ENCODE measurements around the gene FAM171A2. TPM values are rescaled to one million over a fixed set of nuclear protein-coding genes. Genes with fewer than 3 reads are reported as not detected.

FAM171A2 gene
- total and polyA plus RNA-seq, 7 donors: 0.06 to 0.23 (median 0.19) TPM

DNA sequence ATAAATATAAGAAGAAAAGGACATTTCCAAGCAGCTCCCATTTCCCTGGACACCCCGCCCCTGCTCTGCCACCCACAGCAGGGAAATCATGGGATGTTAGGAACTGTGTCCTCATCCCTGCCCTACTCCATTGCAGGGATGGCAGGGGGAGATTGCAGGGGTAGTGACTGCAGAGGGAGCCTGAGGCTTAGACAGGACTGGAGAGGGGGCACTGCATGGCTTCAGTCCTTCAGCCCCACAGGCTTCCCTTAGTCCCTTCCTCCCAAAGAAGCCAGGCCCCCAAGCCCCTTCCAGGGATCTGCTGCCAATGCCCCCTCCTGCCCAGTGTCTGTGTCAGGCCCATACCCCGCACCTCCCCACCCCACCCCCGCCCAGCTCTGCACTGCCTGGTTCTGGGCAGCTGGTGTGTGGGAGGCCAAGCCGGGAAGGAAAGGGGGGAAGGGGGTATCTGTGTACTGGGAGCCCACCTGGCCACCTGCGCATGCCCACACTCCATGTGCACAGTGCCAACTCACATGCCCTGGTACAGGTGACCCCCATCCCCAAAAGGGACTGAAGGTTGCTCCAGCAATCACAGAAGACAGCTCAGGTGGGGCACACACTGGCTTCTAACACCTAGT, 52.0 kb downstream of the FAM171A2 start:
- ATAC-seq (no peak), DNase-seq (no peak)
- H3K9me3 ChIP-seq: no peaks in the 10 kb centered on the region
- H3K36me3 ChIP-seq (ENCODE audit: insufficient read depth in 1 of 2, low read depth in 1 of 2): no peaks in the 10 kb centered on the region
- H3K4me3 ChIP-seq: no peak overlapping the region
- intact Hi-C loops (cut with DNase I): no loop called here
- peaks cover 3% of the 10 kb centered on the region for H3K4me1 ChIP-seq
- no peak overlapping the region for H3K27ac ChIP-seq
- 64 to 78% (median 72%) methylated on average over 3 to 5 of the region's 5 CpGs for WGBS, 3 donors
- TF ChIP-seq, protein P1, sequence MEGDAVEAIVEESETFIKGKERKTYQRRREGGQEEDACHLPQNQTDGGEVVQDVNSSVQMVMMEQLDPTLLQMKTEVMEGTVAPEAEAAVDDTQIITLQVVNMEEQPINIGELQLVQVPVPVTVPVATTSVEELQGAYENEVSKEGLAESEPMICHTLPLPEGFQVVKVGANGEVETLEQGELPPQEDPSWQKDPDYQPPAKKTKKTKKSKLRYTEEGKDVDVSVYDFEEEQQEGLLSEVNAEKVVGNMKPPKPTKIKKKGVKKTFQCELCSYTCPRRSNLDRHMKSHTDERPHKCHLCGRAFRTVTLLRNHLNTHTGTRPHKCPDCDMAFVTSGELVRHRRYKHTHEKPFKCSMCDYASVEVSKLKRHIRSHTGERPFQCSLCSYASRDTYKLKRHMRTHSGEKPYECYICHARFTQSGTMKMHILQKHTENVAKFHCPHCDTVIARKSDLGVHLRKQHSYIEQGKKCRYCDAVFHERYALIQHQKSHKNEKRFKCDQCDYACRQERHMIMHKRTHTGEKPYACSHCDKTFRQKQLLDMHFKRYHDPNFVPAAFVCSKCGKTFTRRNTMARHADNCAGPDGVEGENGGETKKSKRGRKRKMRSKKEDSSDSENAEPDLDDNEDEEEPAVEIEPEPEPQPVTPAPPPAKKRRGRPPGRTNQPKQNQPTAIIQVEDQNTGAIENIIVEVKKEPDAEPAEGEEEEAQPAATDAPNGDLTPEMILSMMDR (IDR thresholded peaks at IDR 0.05): no peak
- peaks cover 0 to 49% (median 18%) of the 10 kb centered on the region in 3 donors for H3K27me3 ChIP-seq (ENCODE audit: insufficient read depth in 3 of 3, low read length in 2 of 3)

DNA sequence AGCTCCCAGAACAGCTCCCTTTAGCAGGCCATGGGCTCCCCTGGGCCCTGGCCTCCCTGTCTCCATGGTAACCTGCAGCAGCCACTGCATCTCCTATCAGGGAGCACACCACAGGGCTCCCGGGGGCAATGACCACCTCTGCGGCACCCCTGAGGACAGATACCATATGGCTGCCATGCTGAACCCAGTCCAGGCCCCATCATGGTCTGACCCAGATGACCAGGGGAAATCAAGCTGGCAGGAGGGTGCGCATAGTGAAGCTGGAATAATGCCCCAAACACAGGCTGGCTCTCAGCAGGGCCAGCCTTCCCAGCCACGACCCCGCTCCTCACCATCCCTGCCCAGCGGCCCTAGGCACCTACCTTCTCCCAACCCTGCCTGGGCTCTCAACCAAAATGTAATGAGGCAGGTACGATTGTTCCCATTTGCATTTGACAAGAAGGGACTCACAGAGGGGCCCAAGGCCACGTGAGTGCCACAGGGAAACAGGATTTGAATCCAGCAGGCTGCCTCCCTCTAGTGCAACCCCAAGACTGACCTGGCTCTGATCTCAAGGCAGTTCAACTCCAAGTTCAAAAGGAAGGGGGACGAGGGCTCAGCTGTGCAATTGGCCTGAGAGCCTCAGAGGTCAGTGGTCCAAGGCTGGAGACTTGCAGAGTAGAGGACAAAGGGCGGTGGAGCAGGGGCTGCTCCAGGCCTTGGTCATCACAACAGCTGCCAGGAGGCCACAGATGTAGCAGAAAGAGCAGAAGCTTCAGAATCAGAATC, 52.9 kb downstream of the FAM171A2 start:
- H3K9me3 ChIP-seq: no peaks in the 10 kb centered on the region
- 65 to 75% (median 71%) methylated on average over 10 of the region's 10 CpGs for WGBS, 3 donors
- TF ChIP-seq, protein P1 (IDR thresholded peaks at IDR 0.05): no peak
- H3K27me3 ChIP-seq (ENCODE audit: insufficient read depth in 3 of 3, low read length in 2 of 3): peaks cover 0 to 47% (median 14%) of the 10 kb centered on the region in 3 donors
- ATAC-seq (no peak), DNase-seq (no peak)
- no peak overlapping the region for H3K27ac ChIP-seq
- peaks cover 3% of the 10 kb centered on the region for H3K4me1 ChIP-seq
- intact Hi-C loops (cut with DNase I): no loop called here
- no peak overlapping the region for H3K4me3 ChIP-seq
- no peaks in the 10 kb centered on the region for H3K36me3 ChIP-seq (ENCODE audit: insufficient read depth in 1 of 2, low read depth in 1 of 2)

DNA sequence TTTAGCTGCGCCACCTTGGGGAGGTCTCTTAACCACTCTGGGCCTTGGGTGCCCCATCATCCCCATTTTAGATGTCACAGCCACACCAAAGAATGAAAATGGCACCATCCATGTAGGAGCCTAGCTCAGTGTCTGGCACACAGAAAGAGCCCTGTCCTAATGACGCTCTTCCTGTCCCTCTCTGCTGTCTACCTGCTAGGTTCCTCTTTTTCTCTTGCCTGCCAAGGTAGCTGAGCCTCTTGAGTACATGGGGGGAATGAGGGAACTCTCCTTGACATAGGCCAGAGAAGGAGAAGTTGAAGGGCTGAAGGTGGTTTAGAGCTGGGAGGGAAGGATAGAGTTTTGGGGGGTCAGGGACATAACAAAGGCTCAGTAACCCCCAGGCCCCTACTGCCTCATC, 53.5 kb downstream of the FAM171A2 start:
- TF ChIP-seq, protein P1 (IDR thresholded peaks at IDR 0.05): no peak
- no peak for DNase-seq
- no peak for ATAC-seq
- intact Hi-C loops (cut with DNase I): no loop called here
- peaks cover 0 to 48% (median 14%) of the 10 kb centered on the region in 3 donors for H3K27me3 ChIP-seq (ENCODE audit: insufficient read depth in 3 of 3, low read length in 2 of 3)
- H3K36me3 ChIP-seq (ENCODE audit: insufficient read depth in 1 of 2, low read depth in 1 of 2): no peaks in the 10 kb centered on the region
- WGBS, 3 donors: 90 to 97% (median 95%) methylated on average over 2 of the region's 2 CpGs
- H3K9me3 ChIP-seq: no peaks in the 10 kb centered on the region
- no peak overlapping the region for H3K4me3 ChIP-seq
- peaks cover 3% of the 10 kb centered on the region for H3K4me1 ChIP-seq
- no peak overlapping the region for H3K27ac ChIP-seq

DNA sequence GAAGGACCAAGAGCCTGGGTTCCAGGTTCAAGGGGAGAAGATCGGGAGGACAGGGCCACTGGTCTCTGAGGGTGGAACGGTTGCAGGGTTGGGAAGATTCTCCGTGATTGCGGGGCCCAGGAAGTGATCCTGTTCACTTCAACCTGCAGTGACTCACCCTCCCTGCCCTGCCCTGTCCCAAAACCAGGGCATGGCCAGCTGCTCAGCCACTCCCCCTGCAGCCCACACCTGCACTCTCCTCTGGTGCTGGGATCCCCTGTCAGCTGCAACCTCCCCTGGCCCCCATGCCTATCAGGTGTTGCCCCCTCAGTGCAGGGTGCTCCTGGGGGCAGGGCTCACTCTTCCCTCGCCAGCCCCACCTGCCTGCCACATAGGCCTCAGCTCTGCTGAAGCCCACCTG, 54.2 kb downstream of the FAM171A2 start:
- H3K4me3 ChIP-seq: no peak overlapping the region
- no peaks in the 10 kb centered on the region for H3K36me3 ChIP-seq (ENCODE audit: insufficient read depth in 1 of 2, low read depth in 1 of 2)
- TF ChIP-seq, protein P1 (IDR thresholded peaks at IDR 0.05): no peak
- H3K27me3 ChIP-seq (ENCODE audit: insufficient read depth in 3 of 3, low read length in 2 of 3): peaks cover 0 to 42% (median 8%) of the 10 kb centered on the region in 3 donors
- no peaks in the 10 kb centered on the region for H3K9me3 ChIP-seq
- H3K4me1 ChIP-seq: peaks cover 3% of the 10 kb centered on the region
- H3K27ac ChIP-seq: no peak overlapping the region
- intact Hi-C loops (cut with DNase I): no loop called here
- ATAC-seq: no peak
- WGBS, 3 donors: 52 to 78% (median 57%) methylated on average over 1 to 5 of the region's 5 CpGs
- DNase-seq: no peak
